ENCODE results near the gene AGMO. TPM values are rescaled to one million over a fixed set of nuclear protein-coding genes. Genes with fewer than 3 reads are reported as not detected.

Gene AGMO
- total RNA-seq, 1 experiment from 2014 or later, result not detected

DNA sequence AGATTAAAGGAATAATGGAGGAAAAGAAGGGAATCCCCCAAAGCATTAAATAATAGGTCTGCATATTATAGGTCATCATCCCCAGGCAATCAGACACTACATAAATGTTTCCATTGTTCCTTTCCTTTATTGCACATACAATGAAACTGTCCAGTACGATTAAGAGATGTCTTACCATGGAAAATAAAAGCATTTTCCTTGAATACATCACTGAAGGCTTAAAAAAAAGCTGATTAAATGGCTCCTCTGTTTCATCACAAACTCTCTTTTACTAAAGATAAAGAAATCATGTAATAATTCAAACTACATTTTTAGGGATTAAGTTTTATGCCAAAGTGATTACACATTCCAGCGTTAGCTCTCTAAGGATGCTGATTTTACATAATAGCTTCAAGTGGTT lies 316.0 kb downstream of the AGMO start:
- BruUV-seq (replicated peaks), result no TSS peak
- Histone ChIP-seq H3K27ac (ENCODE audit: low read length) (no peak overlapping the region), H3K9me3 (ENCODE audit: control insufficient read depth, insufficient read depth, low read depth, low read length) (peaks cover 3% of the 10 kb centered on the region; the same call in 1 of the 2 replicates), H3K4me3 (ENCODE audit: low read depth in 2 of 2, low read length in 2 of 2) (no peak overlapping the region), H3K27me3 (ENCODE audit: control insufficient read depth, insufficient read depth, low read length) (no peaks in the 10 kb centered on the region), H3K4me1 (ENCODE audit: control insufficient read depth, insufficient read depth, low read length) (no peaks in the 10 kb centered on the region), H3K36me3 (ENCODE audit: control insufficient read depth, insufficient read depth, low read length) (no peaks in the 10 kb centered on the region)
- ChIA-PET POLR2A (no interaction called here), CTCF (no interaction called here)
- ATAC-seq (no peak), DNase-seq (ENCODE audit: low read depth, low spot score) (no peak)
- intact Hi-C loops (cut with micrococcal nuclease; ENCODE audit: unreplicated experiment) (no loop called here), in situ Hi-C loops (cut with HindIII; ENCODE audit: low pct_unique_long_range_greater_than_20kb, low sequenced_read_pairs) (no loop called here)
- no peak for TF ChIP-seq SIN3A (IDR thresholded peaks at IDR 0.05; ENCODE audit: borderline replicate concordance, insufficient read depth, low read depth, low read length)
- TF ChIP-seq, protein P1, sequence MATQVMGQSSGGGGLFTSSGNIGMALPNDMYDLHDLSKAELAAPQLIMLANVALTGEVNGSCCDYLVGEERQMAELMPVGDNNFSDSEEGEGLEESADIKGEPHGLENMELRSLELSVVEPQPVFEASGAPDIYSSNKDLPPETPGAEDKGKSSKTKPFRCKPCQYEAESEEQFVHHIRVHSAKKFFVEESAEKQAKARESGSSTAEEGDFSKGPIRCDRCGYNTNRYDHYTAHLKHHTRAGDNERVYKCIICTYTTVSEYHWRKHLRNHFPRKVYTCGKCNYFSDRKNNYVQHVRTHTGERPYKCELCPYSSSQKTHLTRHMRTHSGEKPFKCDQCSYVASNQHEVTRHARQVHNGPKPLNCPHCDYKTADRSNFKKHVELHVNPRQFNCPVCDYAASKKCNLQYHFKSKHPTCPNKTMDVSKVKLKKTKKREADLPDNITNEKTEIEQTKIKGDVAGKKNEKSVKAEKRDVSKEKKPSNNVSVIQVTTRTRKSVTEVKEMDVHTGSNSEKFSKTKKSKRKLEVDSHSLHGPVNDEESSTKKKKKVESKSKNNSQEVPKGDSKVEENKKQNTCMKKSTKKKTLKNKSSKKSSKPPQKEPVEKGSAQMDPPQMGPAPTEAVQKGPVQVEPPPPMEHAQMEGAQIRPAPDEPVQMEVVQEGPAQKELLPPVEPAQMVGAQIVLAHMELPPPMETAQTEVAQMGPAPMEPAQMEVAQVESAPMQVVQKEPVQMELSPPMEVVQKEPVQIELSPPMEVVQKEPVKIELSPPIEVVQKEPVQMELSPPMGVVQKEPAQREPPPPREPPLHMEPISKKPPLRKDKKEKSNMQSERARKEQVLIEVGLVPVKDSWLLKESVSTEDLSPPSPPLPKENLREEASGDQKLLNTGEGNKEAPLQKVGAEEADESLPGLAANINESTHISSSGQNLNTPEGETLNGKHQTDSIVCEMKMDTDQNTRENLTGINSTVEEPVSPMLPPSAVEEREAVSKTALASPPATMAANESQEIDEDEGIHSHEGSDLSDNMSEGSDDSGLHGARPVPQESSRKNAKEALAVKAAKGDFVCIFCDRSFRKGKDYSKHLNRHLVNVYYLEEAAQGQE (IDR thresholded peaks at IDR 0.05; ENCODE audit: insufficient read depth in 1 of 2, low read depth in 2 of 2, low read length in 1 of 2), result no peak
- TF ChIP-seq POLR2AphosphoS5 (IDR thresholded peaks at IDR 0.05; ENCODE audit: low read depth, low read length), result no peak
- TF ChIP-seq, protein P2, sequence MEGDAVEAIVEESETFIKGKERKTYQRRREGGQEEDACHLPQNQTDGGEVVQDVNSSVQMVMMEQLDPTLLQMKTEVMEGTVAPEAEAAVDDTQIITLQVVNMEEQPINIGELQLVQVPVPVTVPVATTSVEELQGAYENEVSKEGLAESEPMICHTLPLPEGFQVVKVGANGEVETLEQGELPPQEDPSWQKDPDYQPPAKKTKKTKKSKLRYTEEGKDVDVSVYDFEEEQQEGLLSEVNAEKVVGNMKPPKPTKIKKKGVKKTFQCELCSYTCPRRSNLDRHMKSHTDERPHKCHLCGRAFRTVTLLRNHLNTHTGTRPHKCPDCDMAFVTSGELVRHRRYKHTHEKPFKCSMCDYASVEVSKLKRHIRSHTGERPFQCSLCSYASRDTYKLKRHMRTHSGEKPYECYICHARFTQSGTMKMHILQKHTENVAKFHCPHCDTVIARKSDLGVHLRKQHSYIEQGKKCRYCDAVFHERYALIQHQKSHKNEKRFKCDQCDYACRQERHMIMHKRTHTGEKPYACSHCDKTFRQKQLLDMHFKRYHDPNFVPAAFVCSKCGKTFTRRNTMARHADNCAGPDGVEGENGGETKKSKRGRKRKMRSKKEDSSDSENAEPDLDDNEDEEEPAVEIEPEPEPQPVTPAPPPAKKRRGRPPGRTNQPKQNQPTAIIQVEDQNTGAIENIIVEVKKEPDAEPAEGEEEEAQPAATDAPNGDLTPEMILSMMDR (IDR thresholded peaks at IDR 0.05), result no peak
- TF ChIP-seq TCF7L2 (IDR thresholded peaks at IDR 0.05; ENCODE audit: low read depth, low read length), result no peak

DNA sequence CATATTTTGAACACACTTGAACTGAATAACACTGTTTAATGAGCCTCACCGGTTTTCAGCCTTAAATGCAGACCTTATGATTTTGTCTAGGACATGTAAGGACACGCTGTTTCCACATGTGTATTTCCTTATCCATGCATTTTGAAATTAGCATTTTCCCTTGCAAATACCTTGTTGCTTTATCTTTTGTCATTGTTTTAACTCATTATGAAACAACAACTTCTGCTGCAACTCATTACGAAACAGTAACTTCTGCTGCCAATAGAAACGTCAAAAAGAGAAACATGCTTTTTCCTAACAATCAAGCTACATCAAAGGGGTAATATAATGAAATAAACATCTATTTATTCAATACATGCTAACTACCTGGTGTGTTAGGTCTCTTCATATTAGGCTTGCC lies 322.0 kb downstream of the AGMO start:
- no peaks in the 10 kb centered on the region for H3K4me1 ChIP-seq (ENCODE audit: control insufficient read depth, insufficient read depth, low read length)
- peaks cover 4% of the 10 kb centered on the region; the same call in 1 of the 2 replicates for H3K9me3 ChIP-seq (ENCODE audit: control insufficient read depth, insufficient read depth, low read depth, low read length)
- POLR2A ChIA-PET, result no interaction called here
- DNase-seq (ENCODE audit: low read depth, low spot score) (no peak), ATAC-seq (no peak)
- H3K27me3 ChIP-seq (ENCODE audit: control insufficient read depth, insufficient read depth, low read length), result no peaks in the 10 kb centered on the region
- H3K4me3 ChIP-seq (ENCODE audit: low read depth in 2 of 2, low read length in 2 of 2), result no peak overlapping the region
- intact Hi-C loops (cut with micrococcal nuclease; ENCODE audit: unreplicated experiment) (no loop called here), in situ Hi-C loops (cut with HindIII; ENCODE audit: low pct_unique_long_range_greater_than_20kb, low sequenced_read_pairs) (no loop called here)
- TF ChIP-seq, protein P1 (IDR thresholded peaks at IDR 0.05; ENCODE audit: insufficient read depth in 1 of 2, low read depth in 2 of 2, low read length in 1 of 2), result no peak
- no peak for TF ChIP-seq TCF7L2 (IDR thresholded peaks at IDR 0.05; ENCODE audit: low read depth, low read length)
- TF ChIP-seq, protein P2 (IDR thresholded peaks at IDR 0.05), result no peak
- no peaks in the 10 kb centered on the region for H3K36me3 ChIP-seq (ENCODE audit: control insufficient read depth, insufficient read depth, low read length)
- no peak overlapping the region for H3K27ac ChIP-seq (ENCODE audit: low read length)
- CTCF ChIA-PET, result no interaction called here
- no TSS peak for BruUV-seq (replicated peaks)

All from Panc1 (cell line).